Ectodermal cell (in vitro differentiated cells): ENCODE measurements around the gene NOXA1.

Source experiments
- H3K27ac ChIP-seq: 2 replicates; pipeline ENCODE4 v1.7.0; 2013; ENCODE audit warnings: mild to moderate bottlenecking, low read depth, low read length; ENCODE audit not compliant: insufficient read depth, poor library complexity, severe bottlenecking
- H3K27me3 ChIP-seq: 2 replicates; pipeline ENCODE4 v1.7.0; 2013; ENCODE audit warnings: mild to moderate bottlenecking, low read length; ENCODE audit not compliant: insufficient read depth, control insufficient read depth, poor library complexity, severe bottlenecking
- H3K36me3 ChIP-seq: one replicate; pipeline ENCODE4 v1.7.0; 2013; ENCODE audit warnings: low read length; ENCODE audit not compliant: control insufficient read depth, insufficient read depth
- H3K4me1 ChIP-seq: one replicate; pipeline ENCODE4 v1.7.0; 2013; ENCODE audit warnings: low read length; ENCODE audit not compliant: control insufficient read depth, insufficient read depth
- H3K4me3 ChIP-seq: 2 replicates; pipeline ENCODE4 v1.7.0; 2013; ENCODE audit warnings: low read depth, low read length, control low read depth; ENCODE audit not compliant: insufficient read depth
- H3K9me3 ChIP-seq: 2 replicates; pipeline ENCODE4 v1.7.0; 2013; ENCODE audit warnings: mild to moderate bottlenecking, low read length, moderate library complexity; ENCODE audit not compliant: control insufficient read depth
- WGBS, 2 experiments: methylation state at CpG; one replicate each; pipeline ENCODE4 v1.1.7; 2013; ENCODE audit warnings: missing lambda C conversion rate in 2 of 2; 5-methylcytosine and 5-hydroxymethylcytosine counted together

The NOXA1 gene

DNA sequence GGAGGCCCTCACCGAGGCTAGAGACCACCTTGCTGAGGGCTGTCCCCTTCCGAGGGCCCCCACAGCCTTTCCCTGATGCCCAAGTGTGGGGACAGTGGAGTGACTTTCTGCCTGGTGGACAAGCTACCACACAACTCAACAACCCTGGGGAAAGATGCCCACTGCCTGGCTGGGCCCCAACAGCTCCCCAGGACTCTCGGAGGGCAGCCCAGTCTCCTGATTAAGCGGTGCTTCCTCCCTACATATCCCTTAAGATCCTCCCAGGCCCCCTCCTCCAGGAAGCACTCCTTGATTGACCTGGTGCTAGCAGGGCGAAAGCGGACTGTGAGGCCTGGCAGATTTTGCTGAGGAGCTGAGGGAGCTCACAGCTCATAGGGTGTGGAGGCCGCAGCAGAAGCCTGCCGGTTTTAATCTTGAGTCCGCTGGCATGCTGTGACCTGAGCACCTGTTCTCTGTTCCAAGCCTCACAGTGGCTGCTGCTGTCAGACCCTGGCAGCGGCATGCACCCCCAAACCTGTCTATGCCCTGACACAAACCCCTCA, 33.7 kb downstream of the NOXA1 start:
- Histone ChIP-seq H3K9me3 (no peaks in the 10 kb centered on the region), H3K36me3 (peaks cover 12% of the 10 kb centered on the region), H3K4me1 (peaks cover 20% of the 10 kb centered on the region), H3K27ac (no peak overlapping the region), H3K27me3 (peaks cover 29% of the 10 kb centered on the region), H3K4me3 (no peak overlapping the region)
- 92 to 95% methylated on average over 10 of the region's 10 CpGs for WGBS, 2 experiments

GRCh38 chr9:137457406-137458193, 34.4 kb downstream of the NOXA1 start:
- Histone ChIP-seq H3K4me3 (peak overlapping the region; percentile 50), H3K9me3 (no peaks in the 10 kb centered on the region), H3K4me1 (peaks cover 20% of the 10 kb centered on the region), H3K36me3 (peaks cover 12% of the 10 kb centered on the region), H3K27ac (no peak overlapping the region), H3K27me3 (peaks cover 35% of the 10 kb centered on the region)
- 93 to 94% methylated on average over 44 of the region's 44 CpGs for WGBS, 2 experiments

DNA sequence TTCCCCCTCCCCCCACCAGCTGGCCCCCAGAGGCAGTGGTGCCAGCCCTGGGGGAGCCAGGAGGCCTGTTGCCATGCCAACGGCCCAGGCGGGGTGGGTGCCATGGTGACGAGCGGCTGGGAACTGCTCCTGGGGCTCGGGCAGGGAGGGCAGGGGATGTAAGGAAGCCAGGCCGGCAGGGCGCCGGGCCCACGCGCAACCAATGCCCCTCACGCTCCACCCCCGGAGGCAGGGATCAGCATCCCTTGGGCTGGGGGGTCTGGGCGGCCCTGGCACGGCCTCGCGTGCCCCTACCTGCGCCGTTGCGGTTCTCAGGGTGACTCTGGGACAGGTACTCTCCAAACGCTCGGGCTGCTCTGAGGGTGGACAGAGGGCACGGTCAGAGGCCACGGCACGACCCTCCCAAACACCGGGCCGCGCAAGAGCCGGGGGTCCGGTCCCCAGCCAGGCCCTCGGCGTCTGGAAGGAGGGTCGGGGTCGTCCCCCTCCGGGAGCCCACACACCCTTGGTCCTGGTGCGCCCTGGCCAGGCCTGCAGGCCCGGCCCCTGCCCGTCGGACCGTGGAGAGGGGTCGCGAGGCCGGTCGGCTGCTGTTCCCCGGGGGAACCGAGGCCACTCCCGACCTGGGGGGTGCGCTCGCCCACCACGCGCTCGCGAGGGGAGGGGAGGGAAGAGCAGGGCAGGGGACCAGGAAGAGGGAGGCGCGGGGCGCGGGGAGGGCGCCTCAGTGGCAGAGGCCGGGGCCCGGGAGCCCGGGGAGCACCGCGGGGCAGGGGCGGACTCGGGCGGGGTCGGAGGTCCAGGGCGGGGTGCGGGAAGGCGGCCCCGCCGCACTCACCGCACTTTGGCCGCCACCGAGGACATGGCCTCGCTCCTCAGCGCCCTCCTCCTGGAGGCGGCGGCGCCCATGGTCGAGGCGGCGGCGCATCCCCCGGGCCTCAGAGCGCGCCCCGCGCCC, 35.3 kb downstream of the NOXA1 start:
- Histone ChIP-seq H3K9me3 (no peaks in the 10 kb centered on the region), H3K27me3 (peaks cover 40% of the 10 kb centered on the region), H3K4me1 (peaks cover 20% of the 10 kb centered on the region), H3K27ac (no peak overlapping the region), H3K4me3 (peak overlapping the region; percentile 50), H3K36me3 (peaks cover 12% of the 10 kb centered on the region)
- 15% methylated on average over 88 of the region's 88 CpGs for WGBS, 2 experiments

DNA sequence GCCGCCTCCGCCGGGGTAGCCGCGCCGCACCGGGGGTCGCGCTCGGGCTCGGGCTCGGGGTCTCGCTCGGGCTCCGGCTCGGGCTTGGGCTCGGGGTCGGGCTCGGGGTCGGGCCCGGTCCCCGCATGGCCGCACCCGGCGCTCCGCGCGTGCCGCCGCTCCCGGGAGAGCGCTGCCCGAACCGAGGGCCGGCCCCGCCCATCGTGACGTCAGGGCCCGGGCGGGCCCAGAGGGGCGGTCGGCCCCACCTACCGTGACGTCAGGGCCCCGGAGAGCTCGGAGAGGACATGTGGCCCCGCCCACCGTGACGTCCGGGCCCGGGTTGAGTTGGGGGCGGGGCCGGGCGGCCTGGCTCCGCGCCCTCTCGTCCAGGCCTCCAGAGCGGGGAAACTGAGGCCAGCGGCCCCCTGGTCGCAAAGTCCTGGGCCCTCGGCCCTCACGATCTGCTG, 36.0 kb downstream of the NOXA1 start, which contains the start of gene NSMF:
TSS of gene NSMF (minus strand) at position 183 of the 449 bp plus-strand sequence. CDS start 232 bp downstream, outside the sequence.
- Histone ChIP-seq H3K9me3 (no peaks in the 10 kb centered on the region), H3K4me3 (peak within 1 kb of the TSS; percentile 50), H3K4me1 (peaks cover 19% of the 10 kb centered on the region), H3K36me3 (peaks cover 12% of the 10 kb centered on the region), H3K27me3 (peaks cover 40% of the 10 kb centered on the region), H3K27ac (no peak within 1 kb of the TSS)
- WGBS, 2 experiments: 1% methylated on average over 62 of the region's 62 CpGs

DNA sequence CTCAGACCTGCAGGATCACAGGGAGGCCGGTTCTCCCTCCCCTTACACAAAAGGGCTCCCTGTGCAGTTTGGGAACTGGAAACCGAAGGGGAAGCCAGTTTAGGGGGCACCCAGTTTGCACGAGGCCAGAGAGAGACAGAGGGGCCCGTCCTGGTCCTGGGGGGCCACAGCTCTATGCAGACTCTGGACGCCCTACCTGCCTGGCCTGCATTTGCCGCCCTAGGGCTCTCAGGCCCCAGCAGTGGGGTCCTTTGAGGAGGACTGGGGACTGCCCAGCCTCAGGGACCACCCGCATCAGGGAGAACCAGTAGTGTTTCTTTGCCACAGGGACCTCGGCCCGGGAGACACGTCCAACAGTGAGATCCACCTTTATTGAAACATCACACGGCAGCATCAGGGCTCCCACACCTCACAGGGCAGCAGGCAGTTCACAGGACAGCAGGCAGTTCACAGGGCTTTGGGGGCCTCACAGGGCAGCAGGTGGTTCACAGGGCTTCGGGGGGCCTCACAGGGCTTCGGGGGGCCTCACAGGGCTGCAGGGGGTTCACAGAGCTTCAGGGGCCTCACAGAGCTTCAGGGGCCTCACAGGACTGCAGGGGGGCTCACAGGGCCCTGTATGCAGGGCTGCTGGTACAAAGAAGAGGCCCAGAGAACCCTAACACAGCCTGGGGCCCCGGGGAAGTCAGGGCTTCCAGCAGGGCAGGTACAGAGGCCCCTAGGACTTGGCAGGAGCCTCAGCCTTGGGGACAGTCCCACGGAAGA, 36.6 kb downstream of the NOXA1 start:
- H3K4me1 ChIP-seq: peaks cover 13% of the 10 kb centered on the region
- H3K27me3 ChIP-seq: peaks cover 40% of the 10 kb centered on the region
- peak overlapping the region; percentile 50 for H3K4me3 ChIP-seq
- no peaks in the 10 kb centered on the region for H3K9me3 ChIP-seq
- no peak overlapping the region for H3K27ac ChIP-seq
- peaks cover 12% of the 10 kb centered on the region for H3K36me3 ChIP-seq
- 63 to 64% methylated on average over 15 of the region's 15 CpGs for WGBS, 2 experiments

DNA sequence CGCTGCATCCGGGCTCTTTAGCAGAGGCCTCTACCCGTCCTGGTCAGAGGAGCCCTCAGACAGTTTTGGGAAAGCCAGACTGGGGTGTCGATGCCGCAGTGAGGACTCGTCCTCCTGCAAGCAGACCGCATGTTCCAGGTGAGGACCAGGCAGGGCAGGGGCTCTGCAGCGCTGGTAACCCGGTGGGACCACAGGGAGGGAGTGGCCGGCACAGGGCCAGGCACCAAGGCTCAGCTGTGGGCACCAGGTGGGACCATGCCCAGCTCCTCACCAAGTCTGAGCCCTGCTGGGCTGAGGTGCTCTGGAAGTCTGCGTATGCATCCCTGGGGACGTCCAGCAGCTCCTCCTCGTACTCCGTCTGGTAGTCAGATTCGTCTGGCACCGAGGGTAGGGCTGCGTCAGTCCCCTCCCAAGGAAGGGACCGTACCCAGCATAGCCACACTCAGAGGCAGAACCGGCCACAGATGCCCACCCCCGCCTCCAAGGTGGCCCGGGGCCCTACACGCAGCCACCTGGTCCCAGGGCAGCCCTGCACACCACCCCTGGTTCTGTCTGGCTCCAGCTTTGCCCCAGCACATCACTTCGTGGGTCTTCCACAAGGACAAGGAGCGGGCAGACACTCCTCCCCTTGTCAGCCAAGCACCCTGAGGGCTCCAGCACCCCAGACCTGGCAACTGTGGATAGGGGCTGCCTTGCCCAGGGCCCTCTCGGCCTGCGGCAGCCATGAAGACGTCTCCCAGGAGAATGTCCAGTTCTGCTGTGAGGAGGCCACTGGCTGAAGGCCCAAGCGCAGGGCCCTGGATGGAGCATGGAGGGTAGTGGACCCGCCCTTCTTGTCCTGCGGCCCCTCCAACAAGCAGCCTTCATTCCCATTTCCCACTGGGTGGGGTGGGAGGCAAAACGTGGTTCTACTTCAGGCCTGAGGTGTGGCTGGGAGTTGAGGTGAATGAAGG, 37.4 kb downstream of the NOXA1 start:
- H3K36me3 ChIP-seq: peaks cover 6% of the 10 kb centered on the region

DNA sequence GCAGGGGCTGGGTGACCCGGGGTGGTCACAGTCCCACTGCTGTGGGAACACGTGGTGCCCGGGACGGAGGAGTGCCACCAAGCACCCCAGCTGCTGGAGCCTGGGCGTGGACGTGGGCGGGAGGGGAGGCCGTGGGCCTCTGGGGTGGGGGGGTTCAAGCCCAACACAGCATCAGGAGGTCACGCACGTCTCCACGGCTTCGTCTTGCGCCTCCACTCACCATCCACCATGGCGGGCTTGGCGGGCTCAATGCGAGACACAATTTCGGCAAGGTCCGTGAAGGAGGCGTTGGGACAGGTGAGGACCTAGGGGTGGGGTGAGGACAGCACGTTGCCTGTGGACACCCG, 38.1 kb downstream of the NOXA1 start:
- WGBS, 2 experiments: 92% methylated on average over 21 of the region's 21 CpGs

More for the DNA sequence above, 37.4 kb downstream of the NOXA1 start:
- Histone ChIP-seq H3K4me3 (no peak overlapping the region), H3K4me1 (peaks cover 11% of the 10 kb centered on the region), H3K27me3 (peaks cover 40% of the 10 kb centered on the region), H3K27ac (no peak overlapping the region), H3K9me3 (no peaks in the 10 kb centered on the region)
- 95 to 96% methylated on average over 31 of the region's 31 CpGs for WGBS, 2 experiments

GRCh38 chr9:137461663-137462395, 38.6 kb downstream of the NOXA1 start:
- H3K27me3 ChIP-seq: peaks cover 40% of the 10 kb centered on the region
- H3K9me3 ChIP-seq: no peaks in the 10 kb centered on the region
- H3K27ac ChIP-seq: no peak overlapping the region
- peaks cover 3% of the 10 kb centered on the region for H3K36me3 ChIP-seq
- H3K4me3 ChIP-seq: no peak overlapping the region
- WGBS, 2 experiments: 55 to 57% methylated on average over 52 of the region's 52 CpGs
- H3K4me1 ChIP-seq: peaks cover 11% of the 10 kb centered on the region

More for the DNA sequence above, 38.1 kb downstream of the NOXA1 start:
- Histone ChIP-seq H3K4me3 (no peak overlapping the region), H3K36me3 (peaks cover 6% of the 10 kb centered on the region), H3K4me1 (peaks cover 11% of the 10 kb centered on the region), H3K27me3 (peaks cover 40% of the 10 kb centered on the region), H3K27ac (no peak overlapping the region), H3K9me3 (no peaks in the 10 kb centered on the region)
